HG03196 (cell line): Measurements from ENCODE around the gene GSK3A.

Experiments
- ATAC-seq: cut with Tn5 transposase; IDR thresholded peaks from one replicate; pipeline ENCODE4 v1.9.1; 2021; ENCODE audit not compliant: unreplicated experiment

Gene GSK3A

DNA sequence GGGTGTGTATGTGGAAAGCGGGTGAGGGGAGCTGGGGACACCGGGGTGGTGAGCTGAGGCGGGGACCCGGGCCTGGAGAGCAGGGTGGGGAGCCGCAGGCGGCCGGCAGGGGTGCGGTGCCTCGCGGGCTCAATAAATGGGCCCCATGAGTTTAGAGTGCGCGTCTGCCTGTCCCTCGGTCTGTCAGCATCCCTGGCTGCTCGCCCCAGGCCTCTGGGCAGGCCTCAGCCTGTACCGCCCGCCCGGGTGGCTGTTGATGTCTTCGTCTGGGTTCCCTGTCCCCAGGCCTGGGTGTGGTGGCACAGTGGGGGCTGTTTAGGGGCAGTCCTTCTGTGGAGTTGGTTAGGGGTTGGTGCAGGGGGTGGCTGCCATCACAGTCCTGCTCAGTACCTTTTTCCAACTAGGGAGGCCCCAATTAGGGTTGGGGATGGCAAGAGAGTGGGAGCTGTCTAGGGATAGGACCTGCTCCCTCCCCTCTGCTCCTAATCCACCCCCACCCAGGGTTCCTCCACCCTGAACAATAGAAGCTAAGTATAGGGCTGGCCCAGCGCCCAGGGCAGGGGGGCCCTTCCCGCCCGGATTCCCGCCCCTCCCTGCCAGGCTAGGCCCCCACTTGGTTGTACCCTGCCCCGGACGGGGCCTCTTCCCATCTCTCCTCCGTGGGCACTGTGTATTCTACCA, 38.9 kb upstream of the GSK3A start:
- no peak for ATAC-seq

DNA sequence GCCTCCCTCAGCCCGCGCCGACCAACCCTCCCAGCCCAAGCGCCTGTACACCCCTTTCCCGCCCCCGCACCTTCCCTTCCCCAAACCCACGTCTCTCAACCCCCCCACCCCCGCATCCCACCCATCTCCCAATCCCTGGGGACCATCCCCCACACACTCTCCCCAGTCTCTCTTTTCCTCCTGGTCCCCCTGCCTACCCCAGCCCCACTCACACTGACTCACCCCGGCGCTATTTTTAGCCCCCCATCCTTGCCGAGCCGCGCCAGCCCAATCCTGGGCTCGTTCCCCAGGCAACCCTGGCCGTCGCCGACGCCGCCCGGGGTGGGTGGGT, 38.4 kb upstream of the GSK3A start:
- ATAC-seq = no peak

DNA sequence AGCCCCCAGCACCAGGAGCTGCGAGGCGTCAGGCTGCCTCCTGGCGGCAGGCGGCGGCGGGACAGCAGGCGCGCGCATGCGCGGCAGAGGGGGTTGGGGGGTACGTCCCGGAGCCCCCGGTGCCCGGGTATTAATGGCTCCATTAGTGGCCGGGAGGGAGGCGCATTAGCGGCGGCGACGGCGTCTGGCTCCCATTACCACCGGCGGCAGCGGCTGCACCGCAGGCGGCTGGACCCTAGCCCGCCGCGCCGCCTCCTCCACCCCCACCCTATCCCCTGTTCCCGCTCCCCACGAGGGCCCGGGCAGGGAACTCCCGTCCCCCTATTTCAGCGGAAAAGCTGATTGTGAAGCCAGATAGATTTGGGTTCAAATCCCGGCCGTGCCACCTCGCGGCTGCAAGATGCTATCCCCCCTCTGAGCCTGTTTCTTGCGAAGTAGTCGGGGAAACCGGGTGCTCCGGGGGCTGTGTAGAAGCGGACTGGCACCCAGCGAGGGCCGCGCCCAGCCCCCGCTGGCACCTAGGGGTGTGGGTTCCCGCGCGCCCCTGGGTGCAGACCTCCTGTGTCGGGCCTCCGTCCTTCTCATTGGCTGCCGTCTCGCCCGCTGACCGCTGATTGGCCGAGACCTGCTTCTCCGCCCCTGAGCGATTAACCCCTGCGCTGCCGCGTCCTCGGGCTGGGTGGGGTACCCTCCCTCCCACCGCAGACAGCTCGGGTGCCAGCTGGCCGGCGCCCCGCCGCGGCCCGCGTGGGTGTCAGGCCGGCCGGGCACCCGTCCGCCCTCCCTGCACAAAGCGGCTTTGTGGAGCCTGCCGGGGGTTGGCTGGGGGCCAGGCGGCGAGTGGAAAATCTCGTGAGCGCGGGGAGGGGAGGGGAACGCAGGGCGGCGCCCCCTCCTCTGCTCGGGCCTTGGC, 37.8 kb upstream of the GSK3A start:
- no peak for ATAC-seq

DNA sequence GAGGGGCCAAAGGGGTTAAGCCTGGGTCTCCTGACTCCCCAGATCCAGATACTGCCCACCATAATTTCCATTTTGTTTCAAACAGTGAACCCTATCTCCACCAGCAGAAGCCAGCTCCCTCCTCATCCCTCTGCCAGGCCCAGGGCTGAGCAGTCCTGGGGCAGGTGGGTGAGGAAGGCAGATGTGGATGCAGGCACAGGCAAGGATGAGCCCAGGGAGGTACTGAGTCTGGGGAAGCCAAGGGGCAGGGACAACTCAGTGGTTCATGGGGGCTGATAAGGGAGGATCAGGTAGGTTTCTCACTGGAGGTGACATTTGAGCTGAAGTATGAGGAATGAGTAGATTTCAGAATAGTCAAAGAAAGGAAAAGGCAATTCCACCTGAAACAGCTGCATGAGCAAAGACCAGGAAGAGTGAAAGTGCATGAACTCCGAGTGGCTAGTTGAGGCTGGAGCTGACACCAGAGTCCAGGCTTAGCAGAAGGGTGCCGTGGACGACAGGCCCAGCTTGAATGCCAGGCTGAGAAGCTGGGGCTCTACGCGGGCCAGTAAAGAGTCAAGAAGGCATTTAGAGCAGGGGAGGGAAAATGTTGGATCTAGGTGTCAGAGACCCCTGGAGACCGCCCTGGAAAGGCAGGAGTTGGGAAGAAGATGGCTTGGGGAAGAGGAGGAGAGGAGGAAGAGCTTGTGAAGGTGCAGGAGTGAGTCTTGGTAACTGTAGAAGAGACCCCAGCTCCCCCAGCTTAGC, 36.9 kb upstream of the GSK3A start:
- ATAC-seq = no peak

DNA sequence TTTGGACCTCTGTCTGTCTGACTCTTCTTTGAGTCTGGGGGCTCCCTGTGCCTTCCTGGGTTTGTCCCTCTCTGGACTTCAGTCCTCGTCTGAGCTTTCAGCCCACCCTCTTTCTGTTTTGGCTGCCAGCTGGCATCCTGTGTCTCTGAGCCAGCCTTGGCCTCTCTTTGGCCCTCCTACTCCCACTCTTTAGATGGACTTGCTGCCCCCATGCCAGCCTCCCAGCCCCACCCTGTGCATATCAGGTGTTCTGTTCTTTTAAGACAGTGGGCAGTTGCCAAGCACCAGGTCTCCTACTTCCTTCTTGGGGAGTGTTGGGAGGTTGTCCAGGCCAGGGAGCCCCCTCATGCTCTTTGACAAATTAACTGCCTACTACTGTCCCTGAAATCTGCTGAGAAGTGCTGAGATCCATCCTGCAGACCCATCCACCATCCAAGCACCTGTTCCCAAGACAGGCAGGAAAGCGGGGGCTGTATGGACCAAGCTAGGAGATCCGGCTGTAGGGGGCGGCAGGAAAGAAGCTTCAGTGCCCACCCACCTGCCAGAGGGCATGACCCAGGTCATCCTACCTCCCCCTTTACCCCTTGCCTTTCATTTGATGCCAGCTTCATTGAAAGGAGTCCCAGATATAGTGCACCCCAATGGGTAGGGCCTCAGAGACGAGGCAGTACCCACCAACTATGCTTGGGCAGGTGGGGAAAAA, 36.2 kb upstream of the GSK3A start:
- no peak for ATAC-seq

DNA sequence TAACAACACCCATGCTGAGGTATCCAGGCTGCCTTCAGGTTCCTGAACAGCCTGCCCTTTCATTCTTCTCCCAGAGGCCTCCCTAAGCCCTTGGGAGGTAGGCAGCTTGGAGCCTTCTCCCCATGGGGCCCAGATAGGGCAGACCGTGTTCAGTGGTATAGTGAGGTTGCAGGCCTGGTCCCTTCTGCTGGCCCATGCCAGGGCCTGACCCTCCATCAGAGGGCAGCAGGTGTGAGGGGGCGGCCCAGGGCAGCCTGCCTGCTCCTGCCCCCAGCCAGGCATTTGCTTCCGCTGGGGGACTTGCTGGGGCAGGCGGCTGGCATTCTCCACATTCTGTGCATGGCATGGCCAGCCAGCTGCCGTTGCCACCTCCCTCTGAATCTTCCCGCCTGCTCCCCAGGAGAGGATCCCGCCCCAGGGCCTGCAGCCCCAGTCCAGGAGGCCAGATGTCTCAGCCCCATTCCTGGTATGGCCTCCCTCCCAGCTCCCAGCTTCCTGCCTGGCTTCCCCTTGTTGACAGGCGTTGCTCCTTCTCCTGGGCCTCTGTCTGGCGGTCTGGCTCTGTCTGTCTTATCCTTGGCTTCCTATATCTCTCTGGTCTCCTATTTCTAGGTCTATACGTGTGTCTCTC, 35.5 kb upstream of the GSK3A start:
- no peak for ATAC-seq

DNA sequence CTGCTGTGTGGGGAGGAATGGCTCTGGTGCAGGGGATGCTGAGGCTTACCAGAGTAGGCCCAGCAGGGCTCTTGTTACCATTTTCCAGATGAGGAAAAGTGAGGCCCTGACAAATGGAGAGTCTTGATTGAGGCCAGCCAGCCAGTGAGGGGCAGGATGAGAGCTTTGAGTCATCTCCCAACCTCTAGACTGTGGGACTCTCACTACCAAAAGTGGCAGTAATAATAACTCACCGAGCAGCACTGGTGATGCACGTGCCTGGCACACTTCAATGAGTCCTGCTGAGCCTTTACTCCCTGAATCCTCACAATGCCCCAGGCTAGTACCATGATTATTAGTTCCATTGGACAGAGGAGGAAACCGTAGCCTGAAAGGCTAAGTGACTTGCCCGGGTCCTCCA, 34.4 kb upstream of the GSK3A start:
- ATAC-seq = no peak

DNA sequence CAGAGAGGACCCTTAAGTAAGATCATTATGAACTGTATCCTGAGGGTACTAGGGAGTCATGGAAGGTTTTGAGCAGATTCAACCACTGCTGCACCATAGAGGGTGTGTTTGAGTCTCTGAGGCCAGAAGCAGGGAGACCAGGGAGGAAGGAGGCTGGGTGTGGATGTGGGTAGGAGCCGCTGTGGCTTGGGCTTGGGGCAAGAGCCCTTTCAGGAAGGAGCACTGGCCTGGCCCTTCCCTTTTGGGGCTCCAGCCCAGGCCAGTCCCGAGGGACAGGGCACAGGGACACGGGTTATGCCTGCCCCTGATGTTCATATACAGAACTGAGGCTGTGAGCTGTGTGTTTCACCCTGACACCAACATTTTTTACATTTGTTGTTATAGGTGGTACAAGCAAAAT, 33.9 kb upstream of the GSK3A start:
- no peak for ATAC-seq

DNA sequence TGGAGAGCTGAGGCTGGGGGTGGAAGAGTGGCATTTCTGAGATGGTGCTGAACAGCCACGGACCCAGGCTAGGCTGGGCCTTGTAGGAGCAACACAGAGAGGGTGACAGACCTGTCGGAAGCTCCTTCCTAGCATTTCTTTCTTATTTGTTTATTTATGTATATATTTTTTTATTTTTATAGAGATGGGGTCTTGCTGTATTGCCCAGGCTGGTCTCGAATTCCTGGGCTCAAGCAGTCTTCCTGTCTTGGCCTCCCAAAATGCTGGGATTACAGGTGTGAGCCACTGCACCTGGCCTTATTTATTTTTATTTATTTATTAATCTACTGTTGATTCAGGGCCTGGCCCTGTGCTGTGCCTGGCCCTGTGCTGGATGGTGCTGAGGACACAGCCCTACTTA, 33.1 kb upstream of the GSK3A start:
- ATAC-seq = no peak

DNA sequence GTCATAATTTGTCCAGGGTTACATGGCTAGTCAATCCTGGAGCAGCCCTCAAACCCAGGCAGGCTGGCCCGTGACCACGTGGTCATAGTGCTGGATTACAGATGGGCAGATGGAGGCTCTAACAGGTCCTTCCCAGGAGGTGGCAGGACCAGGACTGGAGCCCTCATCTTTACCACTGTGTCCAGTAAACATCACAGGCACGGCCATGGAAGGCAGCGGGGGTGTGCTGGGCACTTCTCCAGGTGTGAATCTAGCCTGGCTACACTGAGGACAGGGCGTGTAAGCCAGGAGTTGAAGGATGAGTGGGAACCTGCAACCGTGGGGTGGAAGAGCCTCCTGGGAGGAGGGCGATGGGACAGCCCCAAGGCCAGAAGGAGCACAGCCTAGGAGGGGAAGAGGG, 32.7 kb upstream of the GSK3A start:
- ATAC-seq = no peak

DNA sequence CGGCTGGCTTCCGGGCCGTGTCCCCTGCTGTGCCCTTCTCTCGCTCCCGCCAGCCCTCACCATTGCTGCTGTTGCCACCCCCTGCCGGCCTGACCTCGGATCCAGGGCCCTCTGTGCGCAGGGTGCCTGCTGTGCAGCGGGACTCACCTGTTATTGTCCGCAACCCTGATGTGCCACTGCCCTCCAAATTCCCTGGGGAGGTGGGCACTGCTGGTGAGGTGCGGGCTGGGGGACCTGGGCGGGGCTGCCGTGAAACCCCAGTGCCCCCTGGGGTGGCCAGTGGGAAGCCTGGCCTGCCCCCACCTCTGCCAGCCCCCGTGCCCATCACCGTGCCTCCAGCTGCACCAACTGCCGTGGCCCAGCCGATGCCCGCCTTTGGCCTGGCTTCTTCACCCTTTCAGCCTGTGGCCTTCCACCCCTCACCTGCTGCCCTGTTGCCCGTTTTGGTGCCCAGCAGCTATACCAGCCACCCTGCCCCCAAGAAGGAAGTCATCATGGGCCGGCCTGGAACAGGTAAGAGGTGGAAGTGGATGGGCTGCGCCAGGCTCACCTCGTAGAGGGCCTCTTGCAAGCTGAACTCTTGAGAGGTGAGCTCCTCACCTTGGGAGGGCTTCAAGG, 31.8 kb upstream of the GSK3A start:
- no peak for ATAC-seq

DNA sequence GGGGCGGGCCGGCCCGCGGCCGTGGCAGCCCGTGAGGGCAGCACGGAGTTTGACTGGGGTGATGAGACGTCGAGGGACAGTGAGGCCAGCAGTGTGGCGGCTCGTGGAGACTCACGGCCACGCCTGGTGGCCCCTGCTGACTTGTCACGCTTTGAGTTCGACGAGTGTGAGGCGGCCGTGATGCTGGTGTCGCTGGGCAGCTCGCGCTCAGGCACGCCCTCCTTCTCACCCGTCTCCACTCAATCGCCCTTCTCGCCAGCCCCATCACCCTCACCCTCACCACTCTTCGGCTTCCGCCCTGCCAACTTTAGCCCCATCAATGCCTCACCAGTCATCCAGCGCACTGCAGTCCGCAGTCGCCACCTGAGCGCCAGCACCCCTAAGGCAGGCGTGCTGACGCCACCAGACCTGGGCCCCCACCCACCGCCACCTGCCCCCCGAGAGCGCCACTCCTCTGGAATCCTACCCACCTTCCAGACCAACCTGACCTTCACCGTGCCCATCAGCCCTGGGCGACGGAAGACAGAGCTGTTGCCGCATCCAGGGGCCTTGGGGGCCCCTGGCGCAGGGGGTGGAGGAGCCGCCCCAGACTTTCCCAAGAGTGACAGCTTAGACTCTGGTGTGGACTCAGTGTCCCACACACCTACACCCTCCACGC, 31.1 kb upstream of the GSK3A start:
- no peak for ATAC-seq

DNA sequence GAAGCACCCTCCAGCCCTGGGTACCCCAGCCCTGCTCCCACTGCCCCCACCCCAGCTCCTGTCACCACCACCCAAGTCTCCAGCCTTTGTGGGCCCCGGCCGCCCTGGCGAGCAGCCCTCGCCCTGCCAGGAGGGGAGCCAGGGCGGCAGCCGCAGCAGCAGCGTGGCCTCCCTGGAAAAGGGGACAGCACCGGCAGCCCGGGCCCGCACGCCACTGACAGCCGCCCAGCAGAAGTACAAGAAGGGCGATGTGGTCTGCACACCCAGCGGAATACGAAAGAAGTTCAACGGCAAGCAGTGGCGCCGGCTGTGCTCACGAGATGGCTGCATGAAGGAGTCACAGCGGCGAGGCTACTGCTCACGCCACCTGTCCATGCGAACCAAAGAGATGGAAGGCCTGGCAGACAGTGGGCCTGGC, 30.6 kb upstream of the GSK3A start:
- no peak for ATAC-seq

DNA sequence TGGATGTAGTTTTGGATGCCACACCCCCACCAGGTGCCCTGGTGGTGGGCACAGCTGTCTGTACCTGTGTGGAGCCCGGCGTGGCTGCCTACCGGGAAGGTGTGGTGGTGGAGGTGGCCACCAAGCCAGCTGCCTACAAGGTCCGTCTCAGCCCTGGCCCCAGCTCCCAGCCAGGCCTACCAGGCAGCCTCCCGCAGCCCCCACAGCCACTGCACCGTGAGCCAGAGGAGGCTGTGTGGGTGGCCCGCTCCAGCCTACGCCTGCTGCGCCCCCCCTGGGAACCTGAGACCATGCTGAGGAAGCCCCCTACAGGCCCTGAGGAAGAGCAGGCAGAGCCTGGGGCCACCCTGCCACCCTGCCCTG, 30.1 kb upstream of the GSK3A start:
- ATAC-seq = no peak

DNA sequence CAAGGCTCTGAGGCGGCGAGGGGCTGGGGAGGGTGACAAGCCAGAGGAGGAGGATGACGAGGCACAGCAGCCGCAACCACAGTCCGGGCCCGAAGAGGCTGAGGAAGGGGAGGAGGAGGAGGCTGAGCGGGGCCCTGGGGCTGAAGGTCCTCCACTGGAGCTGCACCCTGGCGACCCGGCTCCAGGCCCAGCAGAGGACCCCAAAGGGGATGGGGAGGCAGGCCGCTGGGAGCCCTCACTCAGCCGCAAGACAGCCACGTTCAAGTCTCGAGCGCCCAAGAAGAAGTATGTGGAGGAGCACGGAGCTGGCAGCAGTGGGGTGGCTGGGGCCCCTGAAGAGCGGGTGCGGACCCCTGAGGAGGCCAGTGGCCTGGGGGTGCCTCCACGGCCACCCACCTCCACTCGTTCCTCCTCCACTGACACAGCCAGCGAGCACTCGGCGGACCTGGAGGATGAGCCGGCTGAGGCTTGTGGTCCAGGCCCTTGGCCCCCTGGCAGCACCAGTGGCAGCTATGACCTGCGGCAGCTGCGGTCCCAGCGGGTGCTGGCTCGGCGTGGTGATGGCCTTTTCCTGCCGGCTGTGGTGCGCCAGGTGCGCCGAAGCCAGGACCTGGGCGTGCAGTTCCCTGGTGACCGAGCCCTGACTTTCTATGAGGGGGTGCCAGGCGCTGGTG, 29.6 kb upstream of the GSK3A start:
- no peak for ATAC-seq

DNA sequence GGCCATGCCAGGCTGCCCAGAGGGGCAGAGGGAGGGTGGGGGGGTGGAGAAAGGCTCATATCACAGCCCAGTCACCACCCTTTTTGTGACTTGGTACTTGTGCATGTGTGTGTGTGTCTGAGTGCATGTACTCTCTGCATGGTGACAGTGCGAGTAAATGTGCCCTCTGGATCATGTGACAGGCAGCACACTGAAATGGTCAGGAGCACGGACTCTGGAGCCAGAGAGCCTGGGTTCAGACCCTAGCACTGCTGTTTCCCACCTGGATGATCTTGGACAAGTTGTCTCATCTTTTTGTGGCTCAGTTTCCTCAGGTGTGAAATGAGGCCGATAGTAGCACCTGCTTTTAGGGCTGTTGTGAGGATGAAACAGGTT, 28.6 kb upstream of the GSK3A start:
- ATAC-seq = no peak

DNA sequence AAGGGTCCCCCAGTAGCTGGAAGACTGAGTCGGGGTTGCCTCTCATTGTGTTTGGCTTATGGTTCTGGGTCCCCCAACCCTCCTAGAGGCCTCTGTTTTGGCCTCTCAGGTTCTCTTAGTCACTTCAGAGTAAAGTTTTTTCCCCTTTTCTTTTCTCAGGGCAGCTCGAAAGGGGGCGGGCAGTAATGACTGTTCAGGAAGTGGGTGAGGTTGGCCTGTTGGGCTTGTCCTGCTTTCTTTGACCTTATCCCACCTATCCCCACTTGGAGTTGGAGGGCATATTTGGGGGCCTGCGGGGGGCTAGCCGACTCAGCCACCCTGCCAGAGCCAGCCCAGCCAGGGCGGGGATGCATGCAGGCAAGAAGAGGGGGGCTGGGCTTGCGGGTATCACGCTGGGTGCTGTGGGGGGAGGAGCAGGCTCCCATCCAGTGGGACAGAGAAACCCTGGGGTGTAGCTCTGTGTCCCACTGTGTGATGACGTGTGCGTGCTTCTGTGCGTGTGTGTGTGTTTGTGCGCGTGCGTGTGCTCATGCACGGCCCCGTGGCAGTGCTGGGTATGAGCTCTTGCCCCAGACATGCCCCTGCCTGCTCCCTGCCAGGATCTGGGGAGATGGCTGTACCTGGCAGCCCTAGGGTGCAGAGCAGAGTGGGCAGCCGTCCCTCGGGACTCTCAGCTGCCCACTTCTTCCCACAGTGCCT, 28.1 kb upstream of the GSK3A start:
- no peak for ATAC-seq

DNA sequence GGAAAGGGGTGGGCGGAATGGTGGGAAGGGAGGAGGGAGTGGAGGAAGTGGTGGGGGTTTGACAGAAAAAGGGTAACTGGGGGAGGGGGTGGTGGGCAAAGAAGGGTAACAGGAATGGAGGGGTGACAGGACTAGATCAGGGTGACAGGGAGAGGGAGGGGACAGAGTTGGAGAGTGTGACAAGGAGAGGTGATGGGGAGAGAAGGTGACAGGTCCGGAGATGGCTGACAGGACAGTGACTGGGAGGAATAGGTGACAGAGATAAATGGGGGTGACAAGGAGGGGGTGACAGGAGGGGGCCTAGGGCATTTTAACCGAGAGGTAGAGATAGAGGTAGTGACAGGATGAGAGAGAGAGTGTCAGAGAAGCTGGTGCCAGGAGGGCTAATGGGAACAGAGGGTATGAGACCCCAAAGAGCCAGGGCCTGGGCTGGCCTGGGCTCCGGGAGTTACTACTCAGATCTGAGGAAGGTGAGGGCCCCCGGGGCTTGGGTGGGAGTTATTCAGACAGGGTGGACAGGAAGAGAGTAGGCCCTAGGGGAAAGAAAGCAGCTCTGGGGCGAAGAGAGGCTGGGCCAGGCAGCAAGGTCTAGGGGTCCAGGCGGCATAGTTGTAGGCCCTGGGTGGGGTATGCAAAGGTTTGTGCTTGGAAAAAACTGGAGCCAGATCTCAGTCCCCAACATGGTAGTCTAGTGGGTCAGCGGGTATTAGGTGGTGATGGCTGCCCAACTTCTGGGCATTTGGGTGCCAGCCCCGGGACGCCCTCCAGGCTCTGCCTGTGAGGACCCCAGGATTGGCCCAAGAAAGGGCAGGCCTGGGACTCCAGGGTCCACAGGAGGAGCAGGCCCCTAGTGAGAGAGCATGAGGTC, 27.3 kb upstream of the GSK3A start:
- ATAC-seq = no peak
